ENCODE measurements around the gene S100A13.

DNA sequence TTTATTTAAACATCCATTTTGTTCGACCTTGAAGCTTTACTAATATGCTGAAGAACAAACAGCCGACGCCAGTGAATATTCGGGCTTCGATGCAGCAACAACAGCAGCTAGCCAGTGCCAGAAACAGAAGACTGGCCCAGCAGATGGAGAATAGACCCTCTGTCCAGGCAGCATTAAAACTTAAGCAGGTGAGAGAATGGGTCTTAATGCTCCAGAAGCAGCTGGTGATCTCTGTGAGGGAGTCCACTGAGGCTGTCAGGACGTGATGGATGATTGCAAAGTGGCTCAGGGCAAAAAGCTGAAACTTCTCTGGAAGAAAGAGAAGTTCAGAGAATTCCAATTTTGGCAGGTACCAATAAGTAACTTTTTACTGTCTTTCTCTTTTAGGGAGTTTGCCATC is 11.0 kb upstream of the S100A13 start:
- TF ChIP-seq, protein P1, sequence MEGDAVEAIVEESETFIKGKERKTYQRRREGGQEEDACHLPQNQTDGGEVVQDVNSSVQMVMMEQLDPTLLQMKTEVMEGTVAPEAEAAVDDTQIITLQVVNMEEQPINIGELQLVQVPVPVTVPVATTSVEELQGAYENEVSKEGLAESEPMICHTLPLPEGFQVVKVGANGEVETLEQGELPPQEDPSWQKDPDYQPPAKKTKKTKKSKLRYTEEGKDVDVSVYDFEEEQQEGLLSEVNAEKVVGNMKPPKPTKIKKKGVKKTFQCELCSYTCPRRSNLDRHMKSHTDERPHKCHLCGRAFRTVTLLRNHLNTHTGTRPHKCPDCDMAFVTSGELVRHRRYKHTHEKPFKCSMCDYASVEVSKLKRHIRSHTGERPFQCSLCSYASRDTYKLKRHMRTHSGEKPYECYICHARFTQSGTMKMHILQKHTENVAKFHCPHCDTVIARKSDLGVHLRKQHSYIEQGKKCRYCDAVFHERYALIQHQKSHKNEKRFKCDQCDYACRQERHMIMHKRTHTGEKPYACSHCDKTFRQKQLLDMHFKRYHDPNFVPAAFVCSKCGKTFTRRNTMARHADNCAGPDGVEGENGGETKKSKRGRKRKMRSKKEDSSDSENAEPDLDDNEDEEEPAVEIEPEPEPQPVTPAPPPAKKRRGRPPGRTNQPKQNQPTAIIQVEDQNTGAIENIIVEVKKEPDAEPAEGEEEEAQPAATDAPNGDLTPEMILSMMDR (IDR thresholded peaks at IDR 0.05), result no peak
- TF ChIP-seq EP300 (IDR thresholded peaks at IDR 0.05; ENCODE audit: low read depth) (no peak), POLR2A (IDR thresholded peaks at IDR 0.05) (no peak), POLR2AphosphoS5 (IDR thresholded peaks at IDR 0.05) (no peak)
